Lower lobe of right lung (tissue), 2 donors: ENCODE results near the gene RNASE1. TPM values are rescaled to one million over a fixed set of nuclear protein-coding genes. Genes with fewer than 3 reads are reported as not detected.
A peak's percentile ranks its signal among the peaks of the same experiment; 100 is the strongest.

Experiments
- ATAC-seq, 2 donors: fragments of 200-7000 bp; cut with Tn5 transposase; one replicate each; pipeline ENCODE4 v1.9.1; 2020 to 2022; ENCODE audit warnings: mild to moderate bottlenecking in 2 of 2, moderate library complexity in 2 of 2
- DNase-seq: peaks from one replicate; pipeline ENCODE4 v3.0.0-alpha.2; 2020
- H3K27ac ChIP-seq: fragments of 200-600 bp; one replicate; pipeline ENCODE4 v1.8.0; 2022
- H3K27me3 ChIP-seq: fragments of 200-600 bp; one replicate; pipeline ENCODE4 v1.8.0; 2022; ENCODE audit warnings: low read depth
- H3K36me3 ChIP-seq: fragments of 200-600 bp; one replicate; pipeline ENCODE4 v1.8.0; 2022; ENCODE audit warnings: mild to moderate bottlenecking
- H3K4me1 ChIP-seq: fragments of 200-600 bp; one replicate; pipeline ENCODE4 v1.8.0; 2022
- H3K4me3 ChIP-seq: fragments of 200-600 bp; one replicate; pipeline ENCODE4 v1.8.0; 2022; ENCODE audit warnings: mild to moderate bottlenecking
- H3K9me3 ChIP-seq: fragments of 200-600 bp; one replicate; pipeline ENCODE4 v1.8.0; 2022
- CTCF ChIP-seq: fragments of 200-600 bp; IDR thresholded peaks from one replicate; pipeline ENCODE4 v1.8.0; 2022; ENCODE audit warnings: antibody characterized with exemption, mild to moderate bottlenecking
- intact Hi-C: fragments of 100-400 bp; cut with DNase I; formaldehyde crosslinking; loops from one replicate; pipeline ENCODE4 v1.11.0; 2022
- total RNA-seq: library from RNA; stranded (reverse); fragmentation: NEBNext Ultra II Directional; extraction: Animal tissue kit (Norgen Biotek cat#: 25700); gene quantifications from one replicate; pipeline ENCODE4 v1.2.1, GENCODE V29; 2021
- donor health status: DM: no; HTN: yes; CAD: no; lungs with severe emphysema.

RNASE1 gene
- total RNA-seq, 1 donor from 2014 or later = 694 TPM

- peak overlapping the region; percentile 65 for H3K4me3 ChIP-seq
- ATAC-seq (peak; percentile 65 to 78), DNase-seq (peak; percentile 60)
- intact Hi-C loops = no loop called here
- no peaks in the 10 kb centered on the region for H3K9me3 ChIP-seq
- TF ChIP-seq CTCF = no peak
- H3K27ac ChIP-seq = peak overlapping the region; percentile 86
- peaks cover 48% of the 10 kb centered on the region for H3K4me1 ChIP-seq
- H3K27me3 ChIP-seq = no peaks in the 10 kb centered on the region
- no peaks in the 10 kb centered on the region for H3K36me3 ChIP-seq
Observed at GRCh38 chr14:20801726-20802125, 918 bp downstream of the RNASE1 start.

- Histone ChIP-seq H3K4me3 (peak overlapping the region; percentile 65), H3K27ac (peak overlapping the region; percentile 86), H3K9me3 (no peaks in the 10 kb centered on the region), H3K36me3 (no peaks in the 10 kb centered on the region), H3K4me1 (peaks cover 48% of the 10 kb centered on the region), H3K27me3 (no peaks in the 10 kb centered on the region)
- DNase-seq (peak; percentile 70), ATAC-seq (peak; percentile 41 to 67)
- TF ChIP-seq CTCF = no peak
- intact Hi-C loops = no loop called here
Observed at GRCh38 chr14:20799892-20800544, 2.6 kb downstream of the RNASE1 start.

- H3K4me1 ChIP-seq = peaks cover 48% of the 10 kb centered on the region
Observed at GRCh38 chr14:20799456-20799891, 3.2 kb downstream of the RNASE1 start.

GRCh38 chr14:20798932-20799331, 3.7 kb downstream of the RNASE1 start:
- H3K4me3 ChIP-seq = peak overlapping the region; percentile 65
- intact Hi-C loops = no loop called here

More at GRCh38 chr14:20799456-20799891, 3.2 kb downstream of the RNASE1 start:
- Histone ChIP-seq H3K4me3 (peak overlapping the region; percentile 65), H3K27ac (peak overlapping the region; percentile 86), H3K9me3 (no peaks in the 10 kb centered on the region), H3K27me3 (no peaks in the 10 kb centered on the region), H3K36me3 (no peaks in the 10 kb centered on the region)
- no peak for TF ChIP-seq CTCF
- ATAC-seq (no peak), DNase-seq (no peak)
- intact Hi-C loops = no loop called here

GRCh38 chr14:20798318-20798717, 4.3 kb downstream of the RNASE1 start:
- Histone ChIP-seq H3K27me3 (no peaks in the 10 kb centered on the region), H3K27ac (peak overlapping the region; percentile 86), H3K4me1 (peaks cover 43% of the 10 kb centered on the region), H3K9me3 (no peaks in the 10 kb centered on the region), H3K4me3 (no peak overlapping the region), H3K36me3 (no peaks in the 10 kb centered on the region)
- no peak for TF ChIP-seq CTCF
- ATAC-seq (no peak), DNase-seq (no peak)
- intact Hi-C loops = no loop called here

More at GRCh38 chr14:20798932-20799331, 3.7 kb downstream of the RNASE1 start:
- ATAC-seq (no peak), DNase-seq (no peak)
- Histone ChIP-seq H3K36me3 (no peaks in the 10 kb centered on the region), H3K27ac (peak overlapping the region; percentile 86), H3K4me1 (peaks cover 48% of the 10 kb centered on the region), H3K9me3 (no peaks in the 10 kb centered on the region), H3K27me3 (no peaks in the 10 kb centered on the region)
- TF ChIP-seq CTCF = no peak
